22Rv1 (cell line): ENCODE data around the gene CYSTM1.

Source experiments
- ZFX ChIP-seq: fragments of 450-650 bp; IDR thresholded peaks from 2 replicates; pipeline ENCODE4 v1.6.1; 2017; ENCODE audit warnings: antibody characterized with exemption, borderline replicate concordance
- TF ChIP-seq, protein P1 (sequence below): fragments of 450-650 bp; IDR thresholded peaks from 2 replicates; pipeline ENCODE4 v1.5.1; 2017; ENCODE audit warnings: mild to moderate bottlenecking

DNA sequence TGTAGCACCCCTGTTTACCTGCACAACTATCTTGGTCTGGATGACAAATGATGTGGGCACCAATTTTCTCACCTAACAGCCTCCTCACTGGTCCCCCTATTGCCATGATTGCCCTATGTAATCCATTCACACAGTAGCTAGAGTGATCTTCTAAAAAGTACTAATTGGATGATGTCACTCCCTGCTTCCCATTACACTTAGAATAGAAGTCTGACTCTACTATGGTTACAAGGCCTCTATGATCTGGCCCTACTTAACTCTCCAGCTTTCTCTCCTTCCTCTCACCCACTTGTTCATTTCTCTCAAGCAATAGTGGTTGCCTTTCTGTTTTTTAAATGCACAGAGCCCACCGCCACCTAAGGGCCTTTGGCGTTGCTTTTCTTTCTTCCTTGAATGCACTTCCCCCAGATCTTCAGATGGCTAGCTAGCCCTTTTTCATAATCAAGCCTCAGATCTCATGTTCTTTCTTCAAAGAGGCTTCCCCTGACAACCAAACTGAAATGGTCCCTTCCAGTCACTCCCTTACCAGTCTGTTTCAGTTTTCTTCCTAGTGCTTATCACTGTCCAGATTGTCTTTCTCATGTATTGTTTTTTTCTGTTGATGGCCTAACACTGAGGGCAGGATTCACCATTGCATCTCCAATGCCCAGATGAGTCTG lies 40.6 kb upstream of the CYSTM1 start:
- TF ChIP-seq, protein P1, sequence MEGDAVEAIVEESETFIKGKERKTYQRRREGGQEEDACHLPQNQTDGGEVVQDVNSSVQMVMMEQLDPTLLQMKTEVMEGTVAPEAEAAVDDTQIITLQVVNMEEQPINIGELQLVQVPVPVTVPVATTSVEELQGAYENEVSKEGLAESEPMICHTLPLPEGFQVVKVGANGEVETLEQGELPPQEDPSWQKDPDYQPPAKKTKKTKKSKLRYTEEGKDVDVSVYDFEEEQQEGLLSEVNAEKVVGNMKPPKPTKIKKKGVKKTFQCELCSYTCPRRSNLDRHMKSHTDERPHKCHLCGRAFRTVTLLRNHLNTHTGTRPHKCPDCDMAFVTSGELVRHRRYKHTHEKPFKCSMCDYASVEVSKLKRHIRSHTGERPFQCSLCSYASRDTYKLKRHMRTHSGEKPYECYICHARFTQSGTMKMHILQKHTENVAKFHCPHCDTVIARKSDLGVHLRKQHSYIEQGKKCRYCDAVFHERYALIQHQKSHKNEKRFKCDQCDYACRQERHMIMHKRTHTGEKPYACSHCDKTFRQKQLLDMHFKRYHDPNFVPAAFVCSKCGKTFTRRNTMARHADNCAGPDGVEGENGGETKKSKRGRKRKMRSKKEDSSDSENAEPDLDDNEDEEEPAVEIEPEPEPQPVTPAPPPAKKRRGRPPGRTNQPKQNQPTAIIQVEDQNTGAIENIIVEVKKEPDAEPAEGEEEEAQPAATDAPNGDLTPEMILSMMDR: no peak
- no peak for TF ChIP-seq ZFX
